GM18507 (cell line): ENCODE data around the gene RMND5B.
A peak's percentile ranks its signal among the peaks of the same experiment; 100 is the strongest.

ENCODE experiments used
- DNase-seq: peaks from one replicate; pipeline ENCODE4 v3.0.0; 2011; ENCODE audit warnings: low read depth; ENCODE audit not compliant: insufficient read length; ENCODE audit errors: extremely low spot score
- FAIRE-seq: peaks from 2 replicates; lab custom pipeline; 2011; peaks lifted over from hg19 to GRCh38; lab: Jason Lieb, UNC

RMND5B gene

DNA sequence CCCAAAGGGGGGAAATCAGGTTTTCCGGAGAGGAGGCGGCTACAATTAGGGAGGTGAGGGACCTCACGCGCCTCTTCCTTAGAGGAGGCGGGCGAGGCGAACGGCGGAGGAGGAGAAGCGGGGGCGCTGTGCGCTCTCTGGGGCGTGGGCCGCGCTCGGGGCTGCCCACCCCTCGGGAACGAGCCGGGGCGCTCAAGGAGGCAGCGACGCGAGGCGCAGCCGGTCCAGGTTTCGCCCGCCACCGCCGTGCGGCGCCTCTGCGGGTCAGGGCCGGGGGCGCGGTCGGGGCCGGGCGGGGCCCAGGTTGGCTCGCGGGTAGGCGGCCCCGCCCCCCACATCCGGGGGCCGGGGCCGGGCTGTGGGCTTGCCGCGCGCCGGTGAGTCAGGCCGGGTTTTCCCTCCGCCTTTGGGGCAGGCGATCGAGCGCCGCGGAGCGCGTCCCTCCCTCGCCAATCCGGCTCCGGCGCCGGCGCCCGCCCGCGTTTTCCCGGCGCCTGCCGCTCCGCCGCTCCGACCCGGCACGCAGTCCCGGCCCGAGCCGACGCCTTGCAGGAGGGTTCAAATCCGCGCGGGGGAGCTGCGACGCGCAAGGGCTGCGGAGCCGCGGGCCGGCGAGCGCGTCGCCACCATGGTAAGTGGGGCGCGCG lies 17.6 kb upstream of the RMND5B start, which contains the start of gene N4BP3:
Gene N4BP3 (plus strand): TSS at position 392 of the 647 bp plus-strand sequence. CDS start 6,052 bp downstream, outside the sequence.
- DNase-seq, result peak; percentile 71
- peak; percentile 15 for FAIRE-seq

DNA sequence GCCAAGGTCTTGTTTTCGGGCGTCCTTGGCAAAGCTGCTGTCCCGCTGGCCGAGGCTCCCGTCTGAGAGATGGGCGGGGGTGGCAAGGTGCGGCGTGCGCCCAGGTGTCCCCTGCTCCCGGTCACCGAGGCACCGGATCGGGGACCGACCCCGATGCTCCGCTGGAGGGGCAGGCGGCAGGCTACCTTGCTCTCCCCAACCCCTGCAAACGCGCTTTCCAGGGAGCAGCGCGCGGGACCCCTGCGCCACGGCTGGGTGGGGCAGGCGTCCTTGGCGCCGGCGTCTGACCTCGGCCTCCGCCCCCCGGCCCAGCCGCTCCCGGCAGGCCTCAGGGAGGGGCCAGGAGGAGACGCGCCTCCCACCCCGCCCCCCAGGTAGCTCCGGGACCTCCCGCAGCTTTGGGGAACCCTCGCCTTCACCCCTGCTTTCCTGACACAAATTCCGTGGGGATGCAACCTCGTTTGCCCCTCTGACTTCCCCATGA lies 16.9 kb upstream of the RMND5B start:
- FAIRE-seq (no peak), DNase-seq (no peak)

GRCh38 chr5:178114325-178115135 lies 16.3 kb upstream of the RMND5B start:
- no peak for FAIRE-seq
- DNase-seq, result no peak

DNA sequence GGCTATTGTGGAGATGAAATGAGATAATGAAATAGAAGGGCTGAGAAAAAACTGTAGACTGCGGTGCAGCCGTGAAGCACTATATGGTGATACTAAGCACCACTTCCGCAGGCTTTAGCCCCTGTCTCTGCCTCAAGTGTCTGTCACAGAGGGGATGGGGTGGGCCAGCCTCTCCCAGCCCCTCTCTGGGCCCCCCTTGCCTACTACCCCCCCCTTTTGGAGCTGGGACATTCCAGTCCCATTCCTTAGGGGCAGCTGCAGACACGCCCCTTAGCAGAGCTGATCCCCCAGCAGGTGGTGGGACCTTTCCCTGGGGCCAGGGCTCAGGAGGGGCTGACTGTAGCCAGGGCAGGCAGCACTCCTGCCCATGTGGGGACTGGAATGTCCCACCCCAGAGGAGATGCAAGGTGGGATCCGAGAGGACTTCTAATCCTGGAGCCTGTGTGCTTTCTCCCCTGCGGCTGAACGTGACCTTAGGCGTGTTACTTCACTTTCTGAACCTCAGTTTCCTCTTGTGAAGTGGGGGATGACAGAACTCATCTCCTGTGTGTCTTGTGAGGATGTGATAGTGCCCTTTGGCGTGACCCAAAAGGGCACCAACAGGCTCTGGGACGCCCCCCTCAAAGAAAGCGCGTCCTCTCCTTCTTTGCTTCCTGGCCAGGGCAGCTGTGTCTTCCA lies 15.5 kb upstream of the RMND5B start:
- FAIRE-seq, result peak; percentile 79
- no peak for DNase-seq

- FAIRE-seq (no peak), DNase-seq (no peak)
Measured at GRCh38 chr5:178115814-178116142, 15.0 kb upstream of the RMND5B start.

DNA sequence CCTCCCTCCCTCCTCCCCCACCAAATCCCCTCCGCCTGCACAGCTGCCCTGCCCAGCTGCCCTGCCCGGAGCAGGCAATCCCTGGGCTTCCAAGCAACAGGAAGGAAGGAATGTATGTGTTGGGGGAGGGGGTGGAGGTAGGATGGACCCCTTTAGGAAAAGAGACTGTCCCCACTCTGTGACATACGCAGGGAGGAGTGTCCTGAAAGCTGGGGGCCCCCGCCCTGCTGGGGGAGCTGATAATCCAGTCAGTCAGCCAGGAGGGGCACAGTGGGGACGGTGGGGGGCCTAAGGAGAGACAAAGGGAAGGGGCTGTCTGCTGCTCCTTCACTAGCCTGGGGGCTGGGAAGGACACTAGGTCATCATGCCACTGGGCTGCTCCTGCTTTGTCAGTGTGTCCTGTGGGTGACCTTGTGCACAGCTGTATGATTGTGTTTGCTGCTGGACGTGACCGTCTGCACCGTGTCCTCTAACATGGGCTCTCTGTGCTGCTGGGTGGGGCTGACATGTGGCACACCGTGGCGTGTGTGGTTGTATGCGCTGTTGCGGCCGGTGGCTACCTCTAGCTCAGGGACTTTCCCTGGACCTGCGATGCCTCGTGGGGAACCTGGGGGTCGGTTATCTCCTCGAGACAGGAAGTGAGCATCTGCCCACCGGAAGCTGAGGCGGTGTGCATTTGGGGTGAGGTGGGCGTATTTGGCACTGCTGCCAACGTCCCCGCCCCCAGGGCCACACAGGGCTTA lies 14.5 kb upstream of the RMND5B start:
- no peak for DNase-seq
- FAIRE-seq, result peak; percentile 97

DNA sequence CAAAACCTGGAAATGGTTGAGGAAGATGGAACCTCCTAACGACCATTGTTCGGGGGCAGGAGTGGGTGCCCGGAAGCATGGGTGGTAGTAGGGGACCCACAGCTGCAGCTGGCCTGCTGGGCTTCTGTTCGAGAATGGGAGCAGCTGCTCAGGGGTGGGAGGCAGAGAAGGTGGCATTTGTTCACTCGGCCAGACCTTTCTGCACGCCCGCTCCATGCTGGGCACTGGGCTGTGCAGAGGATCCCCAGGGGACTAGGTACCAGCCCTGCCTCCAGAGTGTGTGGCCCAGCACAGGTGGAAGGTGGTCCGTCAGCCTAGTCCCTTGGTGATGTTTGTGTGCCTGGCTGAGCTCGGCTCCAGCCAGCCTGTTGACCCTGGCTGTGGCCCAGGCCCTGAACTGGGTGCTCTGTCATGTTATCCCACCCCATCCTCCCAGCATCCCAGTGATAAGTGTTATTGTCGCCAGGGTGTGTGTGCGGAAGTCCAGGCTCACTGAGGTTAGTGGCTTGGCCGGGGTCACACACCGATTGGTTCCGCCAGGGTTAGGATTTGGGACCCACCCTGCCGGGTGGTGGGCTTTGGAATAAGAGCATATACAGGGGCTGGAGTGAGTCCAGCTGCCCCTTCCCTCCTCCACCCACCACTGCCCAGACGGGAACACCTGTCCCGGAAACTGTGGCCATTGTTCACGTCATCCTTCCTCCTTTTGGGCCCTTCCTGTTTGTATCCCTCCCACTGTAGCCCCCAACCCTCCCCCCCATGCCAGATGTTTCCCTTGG lies 12.7 kb upstream of the RMND5B start:
- peak; percentile 79 for FAIRE-seq
- DNase-seq, result no peak

DNA sequence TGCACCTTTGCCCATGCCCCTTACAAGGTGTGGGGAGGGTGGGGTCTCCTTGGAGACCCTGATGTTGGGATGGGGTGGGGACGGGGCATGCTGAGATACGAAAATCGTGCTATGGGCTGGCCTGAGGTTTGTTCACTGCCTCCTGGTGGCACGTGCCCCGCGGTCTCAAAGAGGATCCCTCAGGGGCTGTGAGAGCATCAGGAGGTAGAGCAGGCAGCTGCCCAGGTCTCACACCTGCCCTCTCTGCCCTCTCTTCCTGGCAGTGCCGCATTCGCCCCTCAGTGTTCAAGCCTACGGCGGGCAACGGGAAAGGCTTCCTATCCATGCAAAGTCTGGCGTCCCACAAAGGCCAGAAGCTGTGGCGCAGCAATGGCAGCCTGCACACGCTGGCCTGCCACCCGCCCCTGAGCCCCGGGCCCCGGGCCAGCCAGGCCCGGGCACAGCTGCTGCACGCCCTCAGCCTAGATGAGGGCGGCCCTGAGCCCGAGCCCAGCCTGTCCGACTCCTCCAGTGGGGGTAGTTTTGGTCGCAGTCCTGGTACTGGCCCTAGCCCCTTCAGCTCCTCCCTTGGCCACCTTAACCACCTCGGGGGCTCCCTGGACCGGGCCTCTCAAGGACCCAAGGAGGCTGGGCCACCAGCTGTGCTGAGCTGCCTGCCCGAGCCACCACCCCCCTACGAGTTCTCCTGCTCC lies 10.8 kb upstream of the RMND5B start:
- DNase-seq (no peak), FAIRE-seq (no peak)

GRCh38 chr5:178120607-178121357 lies 10.0 kb upstream of the RMND5B start:
- FAIRE-seq (peak; percentile 95), DNase-seq (peak; percentile 76)

GRCh38 chr5:178121391-178122276 lies 9.2 kb upstream of the RMND5B start:
- DNase-seq (no peak), FAIRE-seq (no peak)

DNA sequence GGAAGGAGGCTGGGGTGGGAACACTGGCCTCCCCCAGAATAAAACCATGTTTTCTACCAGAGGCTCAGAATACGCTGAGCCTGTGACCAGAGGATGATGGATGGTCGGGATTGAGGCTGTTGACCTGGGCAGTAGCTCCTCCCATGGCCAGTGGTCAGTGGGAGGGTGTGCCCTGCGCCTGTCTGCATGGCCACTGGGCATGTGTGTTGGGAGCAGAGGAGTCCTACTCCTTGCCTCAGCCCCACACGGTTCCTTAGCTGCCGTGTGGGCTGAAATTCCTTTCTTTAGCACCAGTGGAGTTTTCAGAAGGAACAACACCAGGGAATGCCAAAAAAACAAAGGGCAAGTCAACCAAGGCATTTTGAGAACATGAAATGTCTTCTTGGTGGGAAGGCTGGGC lies 8.5 kb upstream of the RMND5B start:
- no peak for FAIRE-seq
- no peak for DNase-seq

- FAIRE-seq, result no peak
- DNase-seq, result no peak
Measured at GRCh38 chr5:178123094-178123965, 7.5 kb upstream of the RMND5B start.

DNA sequence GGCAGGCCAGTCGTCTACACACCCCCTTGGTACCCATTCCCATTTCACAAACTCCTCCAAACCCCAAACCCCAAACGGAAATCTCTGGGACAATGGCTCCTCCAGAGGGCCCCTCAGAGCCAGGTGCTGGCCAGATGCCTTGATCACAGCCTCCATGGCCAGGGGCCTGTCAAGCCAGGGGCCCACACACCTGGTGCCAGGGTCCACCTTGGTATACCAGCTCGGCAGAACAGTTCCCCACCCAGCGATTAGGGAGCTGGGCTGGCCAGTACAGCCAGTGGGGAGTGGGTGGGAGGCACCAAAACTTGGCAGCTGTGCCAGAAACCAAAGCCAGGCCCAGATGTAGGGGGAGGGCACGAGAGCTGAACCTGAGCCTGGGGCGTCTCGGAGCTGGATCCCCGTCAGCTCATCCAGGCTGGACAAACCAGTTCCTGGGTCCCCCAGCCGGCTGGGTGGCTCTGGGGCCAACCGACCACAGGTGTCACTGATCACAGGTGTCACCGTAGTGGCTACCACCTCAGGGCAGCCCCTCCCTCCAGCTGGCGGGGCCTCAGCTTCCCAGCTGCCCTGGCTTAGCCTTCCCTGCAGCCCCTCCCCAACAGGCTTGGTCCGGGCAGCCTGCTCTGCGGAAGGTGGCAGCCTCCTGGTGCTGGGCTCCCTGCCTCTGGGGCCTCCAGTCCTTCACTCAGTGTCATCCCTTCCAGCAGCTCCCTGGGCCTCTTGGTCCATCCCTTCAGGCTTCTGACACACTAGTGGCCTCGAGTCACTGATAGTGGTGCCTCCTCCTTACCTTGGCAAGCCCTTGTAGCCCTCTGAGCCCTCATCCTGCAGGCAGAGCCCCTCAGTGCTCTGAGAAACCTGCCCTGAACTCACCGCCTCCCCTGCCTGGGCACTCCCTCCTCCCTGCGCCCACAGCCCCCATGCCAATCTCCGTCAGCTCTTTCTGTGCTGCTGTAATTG lies 6.6 kb upstream of the RMND5B start:
- DNase-seq (no peak), FAIRE-seq (no peak)

DNA sequence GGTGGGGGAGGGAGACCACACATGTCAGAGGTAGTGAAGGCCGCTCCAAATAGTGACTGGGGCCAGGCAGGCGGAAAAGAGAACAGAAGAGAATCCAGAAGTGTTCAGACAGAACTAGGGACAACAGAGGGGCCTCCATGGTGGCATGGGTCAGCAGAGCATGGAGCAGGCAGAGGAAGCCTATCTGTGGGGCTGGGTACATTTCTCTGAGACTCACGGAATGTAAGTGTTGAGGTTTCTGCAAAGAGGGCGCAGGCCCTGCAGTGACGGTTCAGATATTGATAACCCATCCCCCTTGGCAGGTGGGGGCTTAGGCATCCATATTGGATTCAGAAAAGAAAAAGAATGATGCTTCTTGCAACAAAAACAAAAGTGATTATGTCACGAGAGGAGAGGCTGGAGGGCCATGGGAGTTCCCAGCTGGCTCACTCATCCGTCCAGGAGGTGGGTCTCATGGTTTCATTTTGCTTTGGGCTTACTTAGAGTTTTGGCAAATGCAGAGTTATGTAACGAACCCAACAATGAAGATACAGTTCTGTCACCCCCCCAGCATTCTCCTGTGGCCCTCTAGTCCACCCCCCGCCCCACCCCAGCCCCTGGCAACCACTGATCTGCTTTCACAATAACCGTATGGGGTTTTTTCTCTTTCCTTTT lies 5.4 kb upstream of the RMND5B start:
- no peak for DNase-seq
- no peak for FAIRE-seq
